ENCODE results near the gene FEZF2.

Gene FEZF2

GRCh38 chr3:62371720-62372591 is 1.4 kb downstream of the FEZF2 start:
- no peak for DNase-seq

GRCh38 chr3:62370858-62371719 is 2.3 kb downstream of the FEZF2 start:
- no peak for DNase-seq

- no peak for DNase-seq
These were observed 3.1 kb downstream of the FEZF2 start for GRCh38 chr3:62370112-62370857.

GRCh38 chr3:62369476-62369743 is 3.9 kb downstream of the FEZF2 start:
- no peak for DNase-seq

- no peak for DNase-seq
These were observed 4.5 kb downstream of the FEZF2 start for GRCh38 chr3:62368705-62369475.

GRCh38 chr3:62368290-62368704 is 5.1 kb downstream of the FEZF2 start:
- no peak for DNase-seq

- DNase-seq: no peak
These were observed 5.6 kb downstream of the FEZF2 start for GRCh38 chr3:62367763-62368195.

GRCh38 chr3:62366126-62366484 is 7.2 kb downstream of the FEZF2 start:
- DNase-seq: no peak

- no peak for DNase-seq
These were observed 7.8 kb downstream of the FEZF2 start for GRCh38 chr3:62365391-62366125.

GRCh38 chr3:62364191-62364590 is 9.2 kb downstream of the FEZF2 start:
- no peak for DNase-seq

GRCh38 chr3:62363275-62363674 is 10.1 kb downstream of the FEZF2 start:
- DNase-seq: no peak

- no peak for DNase-seq
These were observed 11.5 kb downstream of the FEZF2 start for GRCh38 chr3:62361824-62362223.

GRCh38 chr3:62361261-62361660 is 12.1 kb downstream of the FEZF2 start:
- DNase-seq: no peak

- no peak for DNase-seq
These were observed 13.8 kb downstream of the FEZF2 start for GRCh38 chr3:62359531-62359930.

- no peak for DNase-seq
These were observed 17.0 kb downstream of the FEZF2 start for GRCh38 chr3:62356356-62356755.

GRCh38 chr3:62355703-62356102 is 17.6 kb downstream of the FEZF2 start:
- no peak for DNase-seq

- DNase-seq: no peak
These were observed 29.6 kb downstream of the FEZF2 start for GRCh38 chr3:62343755-62344154.

GRCh38 chr3:62335196-62335595 is 38.2 kb downstream of the FEZF2 start:
- no peak for DNase-seq

- peak in 1 of 2 donors; percentile 42 for DNase-seq
These were observed 40.5 kb downstream of the FEZF2 start for GRCh38 chr3:62332835-62333244.

GRCh38 chr3:62332017-62332416 is 41.3 kb downstream of the FEZF2 start:
- DNase-seq: no peak

- no peak for DNase-seq
These were observed 43.4 kb downstream of the FEZF2 start for GRCh38 chr3:62329971-62330370.

GRCh38 chr3:62325896-62326295 is 47.5 kb downstream of the FEZF2 start:
- no peak for DNase-seq
